NT2/D1 (cell line): ENCODE results near the gene BTG1.

Experiments used
- DNase-seq: peaks from one replicate; pipeline ENCODE4 v3.0.0-alpha.2; 2011; ENCODE audit warnings: low read depth, low spot score
- H3K27me3 ChIP-seq: 2 replicates; pipeline ENCODE4 v1.6.0; 2011; ENCODE audit warnings: mild to moderate bottlenecking; ENCODE audit not compliant: insufficient read length, insufficient read depth
- H3K36me3 ChIP-seq: 2 replicates; pipeline ENCODE4 v1.6.1; 2011; ENCODE audit warnings: mild to moderate bottlenecking, low read length, mixed read lengths; ENCODE audit not compliant: insufficient read depth, insufficient read length
- H3K4me1 ChIP-seq: 2 replicates; pipeline ENCODE4 v1.5.1; 2011; ENCODE audit not compliant: insufficient read depth, insufficient read length
- H3K4me3 ChIP-seq: 2 replicates; pipeline ENCODE4 v1.5.1; 2011; ENCODE audit warnings: low read depth; ENCODE audit not compliant: insufficient read length
- H3K9ac ChIP-seq: 2 replicates; pipeline ENCODE4 v1.6.0; 2011; ENCODE audit warnings: low read depth; ENCODE audit not compliant: insufficient read length
- H3K9me3 ChIP-seq: 2 replicates; pipeline ENCODE4 v1.5.1; 2011; ENCODE audit warnings: mild to moderate bottlenecking, low read length; ENCODE audit not compliant: insufficient read depth
- SUZ12 ChIP-seq: IDR thresholded peaks from 2 replicates; pipeline ENCODE4 v1.6.1; 2011; ENCODE audit not compliant: insufficient read length, insufficient read depth; ENCODE audit errors: extremely low read depth
- YY1 ChIP-seq: IDR thresholded peaks from 2 replicates; pipeline ENCODE4 v1.6.1; 2011; ENCODE audit not compliant: insufficient read length, insufficient read depth
- ZNF274 ChIP-seq: IDR thresholded peaks from 2 replicates; pipeline ENCODE4 v1.6.1; 2011; ENCODE audit warnings: mild to moderate bottlenecking, low read depth, low read length

Gene BTG1

DNA sequence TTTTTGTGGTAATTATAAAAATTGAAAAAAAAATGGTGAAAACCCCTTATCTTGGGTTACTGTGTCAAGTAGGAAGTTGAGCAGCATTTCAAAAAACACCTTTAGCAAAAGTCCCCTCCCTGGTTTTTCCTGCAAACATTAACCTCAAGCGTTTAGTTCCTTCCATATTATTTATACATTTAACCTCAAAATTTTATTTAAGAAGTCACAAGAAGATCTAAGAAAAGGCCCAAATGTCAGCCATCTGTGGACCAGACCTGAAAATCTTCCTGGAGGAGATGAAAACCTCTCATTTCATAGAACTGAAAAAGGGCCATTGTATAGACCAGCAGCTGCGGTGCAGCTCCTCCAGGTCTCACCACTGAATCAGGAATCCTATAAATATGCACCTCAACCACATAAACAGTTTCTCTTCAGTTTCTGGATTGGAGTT, 40.4 kb upstream of the BTG1 start:
- H3K9me3 ChIP-seq = no peaks in the 10 kb centered on the region
- DNase-seq = no peak
- no peak overlapping the region for H3K9ac ChIP-seq
- H3K27me3 ChIP-seq = no peaks in the 10 kb centered on the region
- no peak for TF ChIP-seq SUZ12
- no peak for TF ChIP-seq ZNF274
- TF ChIP-seq YY1 = no peak
- no peaks in the 10 kb centered on the region for H3K4me1 ChIP-seq
- H3K4me3 ChIP-seq = no peak overlapping the region
- no peaks in the 10 kb centered on the region for H3K36me3 ChIP-seq

GRCh38 chr12:92185052-92185451, 39.4 kb upstream of the BTG1 start:
- H3K4me3 ChIP-seq = no peak overlapping the region
- no peaks in the 10 kb centered on the region for H3K4me1 ChIP-seq
- TF ChIP-seq ZNF274 (no peak), YY1 (no peak), SUZ12 (no peak)
- H3K27me3 ChIP-seq = no peaks in the 10 kb centered on the region
- H3K9ac ChIP-seq = no peak overlapping the region
- DNase-seq = no peak
- no peaks in the 10 kb centered on the region for H3K36me3 ChIP-seq
- no peaks in the 10 kb centered on the region for H3K9me3 ChIP-seq

DNA sequence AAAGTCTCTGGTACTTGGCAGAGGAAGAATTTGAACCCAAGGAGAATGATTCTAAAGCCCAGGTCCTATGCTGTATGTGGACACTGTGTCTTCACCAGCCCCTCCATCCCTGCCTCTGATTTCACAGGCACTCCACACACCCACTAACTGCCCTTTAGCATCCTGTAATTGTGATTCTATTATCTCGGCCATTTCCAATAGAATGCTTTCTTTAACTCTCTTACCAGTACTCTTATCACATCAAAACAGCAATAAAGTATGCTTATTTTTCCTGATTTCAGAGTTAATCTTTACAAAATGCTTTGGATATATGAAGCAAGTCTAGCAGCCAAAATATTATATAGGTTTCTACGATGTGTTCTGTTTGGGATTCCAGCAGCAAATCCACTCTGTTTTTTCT, 37.9 kb upstream of the BTG1 start:
- TF ChIP-seq ZNF274 (no peak), SUZ12 (no peak), YY1 (no peak)
- no peaks in the 10 kb centered on the region for H3K9me3 ChIP-seq
- H3K27me3 ChIP-seq = no peaks in the 10 kb centered on the region
- no peaks in the 10 kb centered on the region for H3K4me1 ChIP-seq
- no peak overlapping the region for H3K9ac ChIP-seq
- no peaks in the 10 kb centered on the region for H3K36me3 ChIP-seq
- H3K4me3 ChIP-seq = no peak overlapping the region
- no peak for DNase-seq

- no peaks in the 10 kb centered on the region for H3K9me3 ChIP-seq
- H3K4me1 ChIP-seq = peaks cover 2% of the 10 kb centered on the region
- DNase-seq = no peak
- no peak overlapping the region for H3K4me3 ChIP-seq
- TF ChIP-seq ZNF274 (no peak), SUZ12 (no peak)
- H3K36me3 ChIP-seq = no peaks in the 10 kb centered on the region
- H3K27me3 ChIP-seq = no peaks in the 10 kb centered on the region
- H3K9ac ChIP-seq = no peak overlapping the region
Observed at GRCh38 chr12:92178340-92178739, 32.7 kb upstream of the BTG1 start.

GRCh38 chr12:92176646-92177045, 31.0 kb upstream of the BTG1 start:
- Histone ChIP-seq H3K4me3 (no peak overlapping the region), H3K4me1 (peaks cover 2% of the 10 kb centered on the region), H3K9ac (no peak overlapping the region), H3K9me3 (no peaks in the 10 kb centered on the region), H3K36me3 (no peaks in the 10 kb centered on the region), H3K27me3 (no peaks in the 10 kb centered on the region)
- no peak for DNase-seq
- TF ChIP-seq YY1 (no peak), ZNF274 (no peak), SUZ12 (no peak)

GRCh38 chr12:92175961-92176360, 30.3 kb upstream of the BTG1 start:
- Histone ChIP-seq H3K4me3 (no peak overlapping the region), H3K9me3 (no peaks in the 10 kb centered on the region), H3K4me1 (peaks cover 2% of the 10 kb centered on the region), H3K27me3 (no peaks in the 10 kb centered on the region), H3K9ac (no peak overlapping the region), H3K36me3 (no peaks in the 10 kb centered on the region)
- TF ChIP-seq YY1 (no peak), SUZ12 (no peak), ZNF274 (no peak)
- DNase-seq = no peak

DNA sequence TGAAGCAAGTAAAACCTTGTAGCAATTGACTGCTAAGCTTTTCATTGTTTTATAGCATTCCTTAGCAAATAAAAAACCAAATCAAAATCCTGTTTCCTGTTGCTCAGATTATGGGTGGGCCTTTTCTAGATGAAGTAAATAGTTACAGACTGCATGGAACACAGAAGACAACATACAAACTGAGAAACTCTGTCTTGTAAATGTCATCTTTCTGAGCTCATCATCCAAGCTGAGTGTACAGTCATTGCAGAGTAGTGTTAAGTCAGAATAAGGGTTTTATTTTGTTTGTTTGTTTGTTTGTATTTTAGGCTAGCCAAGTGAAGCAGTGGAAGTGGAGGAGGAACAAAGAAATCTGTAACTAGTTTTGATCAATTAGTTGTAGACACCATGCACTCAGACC, 24.4 kb upstream of the BTG1 start:
- Histone ChIP-seq H3K27me3 (no peaks in the 10 kb centered on the region), H3K4me3 (no peak overlapping the region), H3K4me1 (no peaks in the 10 kb centered on the region), H3K9ac (no peak overlapping the region), H3K36me3 (no peaks in the 10 kb centered on the region), H3K9me3 (no peaks in the 10 kb centered on the region)
- DNase-seq = no peak
- TF ChIP-seq YY1 (no peak), SUZ12 (no peak), ZNF274 (no peak)

DNA sequence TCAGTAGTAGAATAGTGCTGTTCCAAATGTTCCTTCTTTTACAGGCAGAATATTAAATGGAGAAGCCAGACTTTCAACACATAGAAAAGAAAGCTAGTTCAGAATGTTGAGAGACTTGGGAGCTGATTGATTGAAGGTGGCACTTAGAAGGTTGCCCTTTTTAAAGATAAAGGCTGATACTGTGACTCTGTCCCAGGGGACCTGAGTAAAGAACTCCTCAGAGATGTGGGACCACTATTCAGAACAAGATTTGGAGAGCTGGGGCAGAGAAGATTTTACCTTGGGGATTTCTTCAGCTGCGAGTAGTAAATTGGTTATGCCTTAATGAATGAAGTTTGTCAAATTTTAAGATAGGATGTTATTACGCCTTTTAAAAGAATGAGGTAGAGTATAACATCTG, 21.4 kb upstream of the BTG1 start:
- no peak overlapping the region for H3K9ac ChIP-seq
- no peak overlapping the region for H3K4me3 ChIP-seq
- H3K4me1 ChIP-seq = no peaks in the 10 kb centered on the region
- H3K36me3 ChIP-seq = no peaks in the 10 kb centered on the region
- no peaks in the 10 kb centered on the region for H3K9me3 ChIP-seq
- DNase-seq = no peak
- no peak for TF ChIP-seq SUZ12
- no peak for TF ChIP-seq ZNF274
- no peak for TF ChIP-seq YY1
- H3K27me3 ChIP-seq = no peaks in the 10 kb centered on the region
